Activated CD4-positive, alpha-beta T cell treated with anti-CD3 and anti-CD28 coated beads, Interleukin-2, amount 50 U/mL, for 48 hours (primary cell): ENCODE results near the gene MFSD2A.
"Not testable (repeated sequence)": the region's sequence is repeated elsewhere in the genome, so short reads cannot be mapped to it uniquely, and the experiment has no call there.

Source experiments
- DNase-seq, 2 experiments: peaks; one replicate each; pipeline ENCODE4 v3.0.0-alpha.2; 2020

The MFSD2A gene

DNA sequence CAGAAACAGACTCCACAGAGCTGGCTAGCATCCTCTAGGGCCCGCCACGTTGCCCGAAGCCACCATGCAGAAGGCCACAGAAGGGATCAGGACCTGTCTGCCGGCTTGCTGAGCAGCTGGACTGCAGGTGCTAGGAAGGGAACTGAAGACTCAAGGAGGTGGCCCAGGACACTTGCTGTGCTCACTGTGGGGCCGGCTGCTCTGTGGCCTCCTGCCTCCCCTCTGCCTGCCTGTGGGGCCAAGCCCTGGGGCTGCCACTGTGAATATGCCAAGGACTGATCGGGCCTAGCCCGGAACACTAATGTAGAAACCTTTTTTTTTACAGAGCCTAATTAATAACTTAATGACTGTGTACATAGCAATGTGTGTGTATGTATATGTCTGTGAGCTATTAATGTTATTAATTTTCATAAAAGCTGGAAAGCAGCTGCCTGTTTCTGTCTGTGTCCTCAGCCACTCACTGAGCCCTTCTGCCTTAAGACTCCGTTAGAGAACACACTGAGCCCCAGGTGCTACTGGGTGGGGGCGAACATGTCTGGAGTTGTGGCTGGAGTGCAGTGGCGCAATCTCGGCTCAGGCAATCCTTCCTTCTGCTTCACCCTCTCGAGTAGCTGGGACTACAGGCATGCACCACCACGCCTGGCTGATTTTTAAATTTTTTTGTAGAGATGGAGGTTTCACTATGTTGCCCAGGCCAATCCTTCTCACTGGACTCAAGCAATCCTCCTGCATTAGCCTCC lies 14.8 kb downstream of the MFSD2A start:
- no peak for DNase-seq

DNA sequence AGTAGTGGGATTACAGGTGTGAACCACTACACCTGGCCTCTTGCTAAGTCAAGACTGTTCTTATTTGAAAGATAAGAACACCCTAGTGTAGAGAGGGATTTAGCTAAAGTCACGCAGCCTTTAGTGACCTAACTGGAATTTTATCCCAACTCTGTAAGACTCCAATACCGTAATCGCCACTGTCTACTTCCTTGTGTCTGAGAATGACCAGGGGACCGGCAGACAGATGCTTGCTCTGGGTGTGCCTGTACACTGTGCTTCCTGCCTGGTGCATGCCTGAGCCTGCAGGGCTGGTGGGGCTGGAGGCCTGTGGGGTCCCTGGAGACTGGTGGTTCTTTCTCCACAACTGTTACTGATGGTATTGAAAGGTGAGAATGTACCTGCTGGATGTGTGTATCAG lies 15.3 kb downstream of the MFSD2A start:
- no peak for DNase-seq

DNA sequence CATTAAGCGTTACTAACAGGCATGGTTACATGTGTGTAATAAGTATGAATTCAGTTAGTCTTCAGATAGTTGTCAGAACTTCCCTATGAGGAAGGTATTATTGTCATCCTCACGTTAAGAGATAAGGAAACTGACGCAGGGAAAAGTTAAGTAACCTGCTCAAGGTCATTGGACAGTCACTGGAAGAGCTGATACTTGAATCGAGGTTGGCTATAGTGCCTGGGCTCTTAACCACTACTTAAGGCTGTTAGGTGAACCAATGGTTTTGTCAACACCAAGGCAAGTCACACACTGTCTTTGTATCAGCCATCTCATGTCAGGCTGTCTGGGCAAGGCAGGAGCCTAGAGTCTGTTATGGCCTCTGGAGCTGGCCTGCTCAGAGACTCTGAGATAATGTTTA lies 16.2 kb downstream of the MFSD2A start:
- DNase-seq = no peak

GRCh38 chr1:39973503-39974135 lies 18.7 kb downstream of the MFSD2A start:
- peak; percentile 78 to 82 for DNase-seq

- DNase-seq = no peak
Observed at GRCh38 chr1:39976732-39977131, 21.8 kb downstream of the MFSD2A start.

GRCh38 chr1:39977202-39977601 lies 22.3 kb downstream of the MFSD2A start:
- DNase-seq = no peak

DNA sequence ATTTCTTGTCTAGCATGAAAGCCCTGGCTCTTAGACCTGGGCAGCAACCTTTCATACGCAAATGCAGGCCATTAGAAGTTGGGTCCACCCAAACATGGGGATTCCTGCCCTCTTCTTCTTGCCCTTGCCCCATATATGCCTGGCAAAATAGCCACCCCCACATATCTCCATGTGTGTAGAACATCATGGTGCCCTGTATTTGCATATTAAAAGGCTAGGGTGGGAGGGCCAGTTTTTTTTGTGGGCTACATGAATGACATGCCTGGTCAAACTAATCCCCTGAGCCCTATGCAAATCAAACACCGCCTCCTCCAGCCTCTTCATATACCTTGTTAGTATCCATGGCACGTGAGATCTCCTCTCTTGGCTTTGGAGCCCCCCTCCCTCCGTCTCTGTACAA lies 24.7 kb downstream of the MFSD2A start:
- no peak for DNase-seq

DNA sequence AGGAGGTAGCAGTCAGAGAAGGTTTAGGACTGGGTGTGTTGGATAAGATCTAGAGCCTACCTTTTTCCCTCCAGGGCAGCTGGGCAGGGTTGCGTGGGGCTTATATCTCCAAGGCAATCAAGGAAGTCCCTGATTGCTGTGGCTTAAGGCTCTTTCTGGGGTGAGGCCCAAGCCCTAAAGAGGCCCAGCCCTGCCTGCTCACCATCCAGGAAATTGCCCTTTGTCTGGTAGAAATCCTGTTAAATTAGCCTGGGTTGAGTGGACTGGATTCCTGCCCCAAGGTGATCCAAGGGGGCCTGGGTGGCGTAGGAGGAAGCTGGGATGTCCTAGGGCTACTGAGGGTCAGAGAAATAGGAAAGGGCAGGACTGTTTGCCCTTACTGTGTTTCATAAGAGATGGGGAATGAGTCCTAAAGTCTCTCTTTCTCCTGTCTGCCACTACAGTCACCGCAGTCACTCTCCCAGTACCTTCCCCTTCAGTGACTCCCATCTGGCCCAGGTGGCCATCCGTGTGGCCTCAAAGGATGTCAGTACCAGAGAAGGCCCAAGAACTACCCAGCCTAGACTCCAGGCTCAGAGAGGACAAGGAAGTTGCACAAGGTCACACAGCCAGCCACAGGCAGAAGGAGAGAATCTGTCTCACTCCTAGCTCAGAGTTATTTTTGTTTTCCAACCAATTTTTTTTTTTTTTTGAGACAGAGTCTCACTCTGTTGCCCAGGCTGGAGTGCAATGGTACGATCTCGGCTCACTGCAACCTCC lies 25.8 kb downstream of the MFSD2A start:
- no peak for DNase-seq

DNA sequence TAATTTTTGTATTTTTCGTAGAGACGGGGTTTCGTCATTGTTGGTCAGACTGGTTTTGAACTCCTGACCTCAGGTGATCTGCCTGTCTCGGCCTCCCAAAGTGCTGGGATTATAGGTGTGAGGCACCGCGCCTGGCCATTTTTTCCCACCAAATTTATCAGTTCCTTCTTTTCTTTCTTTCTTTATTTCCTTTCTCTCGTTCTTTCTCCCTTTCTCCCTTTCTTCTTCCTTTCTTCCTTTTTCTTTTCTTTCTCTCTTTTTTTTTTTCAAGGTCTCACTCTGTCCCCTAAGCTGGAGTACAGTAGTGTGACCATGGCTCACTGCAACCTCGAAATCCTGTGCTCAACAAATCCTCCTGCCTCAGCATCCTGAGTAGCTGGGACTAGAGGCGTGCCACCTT lies 26.4 kb downstream of the MFSD2A start:
- no peak for DNase-seq

GRCh38 chr1:39981945-39982344 lies 27.0 kb downstream of the MFSD2A start:
- DNase-seq = no peak

- not testable (repeated sequence) for DNase-seq
Observed at GRCh38 chr1:39984480-39984879, 29.5 kb downstream of the MFSD2A start.

DNA sequence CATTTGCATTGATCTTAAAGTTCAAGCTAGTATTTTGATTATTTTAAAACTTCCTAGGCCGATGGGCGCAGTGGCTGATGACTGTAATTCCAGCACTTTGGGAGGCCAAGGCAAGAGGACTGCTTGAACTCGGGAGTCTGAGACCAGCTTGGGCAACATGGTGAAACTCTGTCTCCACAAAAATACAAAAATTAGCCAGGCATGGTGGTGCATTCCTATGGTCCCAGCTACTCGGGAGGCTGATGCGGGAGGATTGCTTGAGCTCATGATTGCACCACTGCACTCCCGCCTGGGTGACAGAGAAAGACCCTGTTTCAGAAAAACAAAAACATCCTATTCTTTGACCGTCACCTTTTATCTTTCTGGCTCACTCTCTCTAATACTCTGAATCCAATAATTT lies 30.0 kb downstream of the MFSD2A start:
- DNase-seq = no peak

GRCh38 chr1:39987869-39988268 lies 32.9 kb downstream of the MFSD2A start:
- no peak for DNase-seq

- DNase-seq = no peak
Observed at GRCh38 chr1:39988618-39989343, 33.8 kb downstream of the MFSD2A start.

DNA sequence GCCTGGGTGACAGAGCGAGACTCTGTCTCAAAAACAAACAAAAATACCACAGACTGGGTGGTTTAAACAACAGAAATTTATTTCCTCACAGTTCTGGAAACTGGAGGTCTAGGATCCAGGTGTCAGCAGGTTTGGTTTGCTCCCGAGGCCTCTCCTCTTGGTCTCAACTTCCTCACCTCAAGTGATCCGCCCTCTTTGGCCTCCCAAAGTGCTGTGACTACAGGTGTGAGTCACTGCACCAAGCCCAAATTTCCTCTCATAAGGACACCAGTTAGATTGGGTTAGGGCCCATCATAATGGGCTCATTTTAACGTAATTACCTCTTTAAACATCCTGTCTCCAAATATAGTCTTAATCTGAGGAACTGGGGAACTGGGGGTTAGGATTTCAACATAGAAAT lies 35.5 kb downstream of the MFSD2A start:
- DNase-seq = no peak

- no peak for DNase-seq
Observed at GRCh38 chr1:39992234-39992633, 37.3 kb downstream of the MFSD2A start.

DNA sequence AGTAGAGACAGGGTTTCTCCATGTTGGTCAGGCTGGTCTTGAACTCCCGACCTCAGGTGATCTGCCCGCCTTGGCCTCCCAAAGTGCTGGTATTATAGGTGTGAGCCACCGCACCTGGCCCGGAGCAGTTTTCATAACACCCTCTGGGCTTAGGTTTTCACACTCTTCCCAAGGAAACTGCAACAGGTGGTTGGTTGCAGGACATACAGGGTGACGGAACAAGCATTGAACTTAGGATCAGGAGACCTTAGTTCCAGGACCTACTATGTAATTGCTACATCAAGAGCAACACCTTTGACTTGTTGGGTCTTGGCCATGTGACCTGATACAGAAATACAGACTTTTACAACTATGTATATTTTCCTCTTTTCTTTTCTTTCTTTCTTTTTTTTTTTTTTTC lies 37.9 kb downstream of the MFSD2A start:
- DNase-seq = no peak

DNA sequence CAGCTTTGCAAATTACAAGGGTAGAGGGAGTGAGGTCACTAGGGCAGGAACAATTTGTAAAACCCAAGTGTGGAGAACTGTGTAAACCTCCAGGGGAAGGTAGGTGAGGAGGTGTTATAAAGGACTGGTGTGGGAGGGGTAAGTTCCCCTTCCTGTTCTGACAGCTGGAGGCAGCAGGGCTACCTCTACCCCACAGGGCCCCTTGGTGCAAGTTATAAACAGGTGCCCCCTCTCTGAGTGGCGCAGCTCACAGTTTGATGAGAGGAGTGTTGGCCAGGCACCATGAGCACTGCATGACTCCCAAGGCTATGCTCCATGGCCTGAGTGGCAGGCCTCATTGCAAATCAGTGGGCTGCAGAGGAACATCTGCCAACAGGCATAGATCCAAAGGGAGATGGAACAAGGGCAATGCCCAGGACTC lies 41.0 kb downstream of the MFSD2A start:
- DNase-seq = no peak

DNA sequence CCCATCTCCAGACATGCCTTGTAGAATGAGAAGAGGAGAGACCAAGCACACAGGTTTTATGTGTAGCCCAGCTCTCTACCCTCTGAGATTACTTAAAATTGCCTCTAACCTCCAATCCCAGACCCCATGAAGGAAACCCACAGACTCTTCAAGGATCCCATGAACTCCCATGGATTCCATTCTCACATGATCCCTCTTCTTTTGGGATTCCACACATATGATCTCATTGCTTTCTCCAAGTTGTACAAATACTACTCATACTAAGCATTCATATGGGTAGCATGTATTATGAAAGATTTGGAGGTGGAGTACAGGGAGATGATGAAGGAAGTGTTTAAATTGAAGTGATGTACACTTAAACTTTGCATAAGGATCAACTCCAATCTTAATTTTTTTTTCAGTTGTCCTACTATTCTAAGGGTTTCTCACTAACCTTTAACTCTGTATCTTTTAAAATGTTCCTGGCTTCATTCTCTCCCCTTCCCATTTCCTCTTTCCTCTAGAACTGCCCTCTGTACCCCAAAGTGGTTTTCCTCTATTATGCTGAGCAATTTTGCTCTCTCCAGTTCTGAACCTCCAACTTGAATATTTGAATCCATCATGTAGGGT lies 41.6 kb downstream of the MFSD2A start:
- DNase-seq = no peak

DNA sequence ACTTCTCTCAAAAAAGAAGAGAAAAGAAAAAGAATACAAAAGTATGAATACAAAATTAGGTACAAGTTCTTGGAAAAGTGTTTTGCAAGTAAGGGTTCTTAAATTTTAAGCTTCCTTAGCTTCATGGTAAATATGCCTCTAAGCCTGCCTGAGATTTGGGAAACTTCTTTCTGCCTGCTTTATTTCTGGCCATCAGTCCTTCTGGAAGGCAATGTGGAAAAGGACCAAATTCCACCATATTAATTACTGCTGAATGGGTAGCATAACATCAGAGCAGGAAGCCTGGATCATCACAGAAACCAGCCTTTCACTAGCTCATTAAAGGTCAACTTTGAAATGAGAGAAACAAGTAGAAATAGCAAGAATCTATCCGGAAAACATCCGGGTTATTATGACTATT lies 46.5 kb downstream of the MFSD2A start:
- DNase-seq = no peak

- DNase-seq = no peak
Observed at GRCh38 chr1:40003156-40004093, 48.5 kb downstream of the MFSD2A start.

GRCh38 chr1:40004857-40005256 lies 49.9 kb downstream of the MFSD2A start:
- no peak for DNase-seq
